ENCODE data around the gene PHLDA3.

PHLDA3 gene

DNA sequence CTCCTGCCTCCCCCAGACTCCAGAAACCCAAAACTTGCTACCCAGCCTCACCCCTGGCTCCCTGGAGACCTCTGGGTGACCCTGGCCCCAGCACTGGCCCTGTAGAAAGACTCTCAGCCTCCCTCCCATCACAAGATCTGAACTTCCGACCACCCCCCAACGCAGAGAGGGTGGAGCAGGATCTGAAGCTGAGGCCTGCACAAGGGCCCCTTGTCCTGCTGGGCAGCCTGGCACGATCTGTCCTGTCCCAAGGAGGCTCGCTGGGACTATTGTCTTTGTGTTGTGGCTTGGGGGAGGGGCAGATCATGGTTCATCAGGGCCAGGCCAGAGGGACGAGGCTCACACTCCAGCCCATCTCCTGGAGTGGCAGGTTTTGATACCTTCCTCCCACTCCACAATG, 20.0 kb downstream of the PHLDA3 start:
- Histone ChIP-seq H3K9me3 (ENCODE audit: control insufficient read depth in 2 of 2, low read length in 2 of 2) (no peaks in the 10 kb centered on the region), H3K4me1 (ENCODE audit: control insufficient read depth, insufficient read depth, low read length) (peaks cover 24% of the 10 kb centered on the region), H3K27ac (ENCODE audit: low read length) (peak overlapping the region; percentile 11), H3K4me3 (ENCODE audit: low read length in 2 of 2) (no peak overlapping the region), H3K36me3 (ENCODE audit: control insufficient read depth in 2 of 2, insufficient read depth in 2 of 2, low read length in 2 of 2) (no peaks in the 10 kb centered on the region), H3K27me3 (ENCODE audit: control insufficient read depth in 1 of 2, insufficient read depth in 2 of 2, low read length in 2 of 2) (no peaks in the 10 kb centered on the region), H3K9ac (ENCODE audit: low read length in 2 of 2) (no peak overlapping the region)

DNA sequence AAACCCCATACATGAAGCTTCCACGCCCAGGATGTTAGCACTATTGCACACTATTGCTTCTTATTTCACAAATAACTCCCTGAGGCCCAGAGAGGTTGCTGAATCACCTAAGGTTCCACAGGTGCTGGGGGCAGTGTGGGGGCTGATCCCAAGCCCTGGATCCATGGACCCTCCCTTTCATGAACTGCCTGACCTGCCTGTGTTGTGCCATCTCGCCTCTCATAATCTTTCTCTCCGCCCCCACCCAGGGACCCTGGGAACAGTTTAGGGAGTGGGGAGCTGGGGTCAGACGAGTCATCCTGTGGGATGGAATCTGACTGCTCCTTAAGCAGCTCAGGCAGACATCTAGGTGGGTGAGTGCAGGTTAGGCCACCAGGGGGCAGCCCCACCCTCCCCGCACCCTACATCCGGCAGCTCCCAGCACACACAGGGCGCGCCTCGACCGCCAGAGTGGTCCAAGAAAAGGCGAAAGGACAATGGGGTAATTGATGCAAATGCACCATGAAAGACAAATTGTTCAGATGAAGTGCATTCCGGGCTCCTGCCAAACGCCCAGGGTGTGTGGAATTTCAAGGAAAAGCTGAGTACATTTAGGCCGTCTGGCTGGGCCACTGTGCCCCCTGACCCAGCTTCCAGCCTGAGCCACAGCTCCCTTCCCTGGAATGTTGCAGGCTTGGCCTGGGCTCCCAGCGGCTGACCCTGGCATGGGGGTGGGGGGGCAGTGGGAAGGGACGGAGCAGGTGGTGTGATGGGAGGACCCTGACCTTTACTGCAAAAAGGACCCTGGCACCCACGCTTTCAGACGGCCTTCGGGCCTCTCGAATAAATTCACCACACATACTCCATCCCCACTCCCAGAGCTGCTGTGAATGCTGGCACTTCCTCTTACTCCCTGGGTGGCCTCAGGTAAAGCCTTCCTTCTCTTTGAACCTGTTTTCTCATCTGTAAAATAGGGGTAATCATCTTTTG, 20.8 kb downstream of the PHLDA3 start:
- peak overlapping the region; percentile 11 for H3K27ac ChIP-seq (ENCODE audit: low read length)
- H3K27me3 ChIP-seq (ENCODE audit: control insufficient read depth in 1 of 2, insufficient read depth in 2 of 2, low read length in 2 of 2), result no peaks in the 10 kb centered on the region
- H3K9ac ChIP-seq (ENCODE audit: low read length in 2 of 2), result no peak overlapping the region
- H3K9me3 ChIP-seq (ENCODE audit: control insufficient read depth in 2 of 2, low read length in 2 of 2), result no peaks in the 10 kb centered on the region
- peaks cover 24% of the 10 kb centered on the region for H3K4me1 ChIP-seq (ENCODE audit: control insufficient read depth, insufficient read depth, low read length)
- H3K4me3 ChIP-seq (ENCODE audit: low read length in 2 of 2), result peak overlapping the region; percentile 33 to 40
- H3K36me3 ChIP-seq (ENCODE audit: control insufficient read depth in 2 of 2, insufficient read depth in 2 of 2, low read length in 2 of 2), result no peaks in the 10 kb centered on the region

DNA sequence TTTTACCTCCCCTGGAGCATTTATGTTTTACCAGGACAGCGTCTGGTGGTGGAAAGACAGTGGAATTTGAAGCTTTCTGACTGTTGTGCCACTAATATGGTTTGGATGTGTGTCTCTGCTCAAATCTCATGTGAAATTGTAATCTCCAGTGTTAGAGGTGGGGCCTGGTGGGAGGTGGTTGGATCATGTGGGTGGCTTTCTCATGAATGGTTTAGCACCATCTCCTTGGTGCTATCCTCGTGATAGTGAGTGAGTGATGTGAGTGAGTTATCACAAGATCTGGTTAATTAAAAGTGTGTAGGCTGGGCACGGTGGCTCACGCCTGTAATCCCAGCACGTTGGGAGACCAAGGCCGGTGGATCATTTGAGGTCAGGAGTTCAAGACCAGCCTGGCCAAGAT, 23.7 kb downstream of the PHLDA3 start:
- Histone ChIP-seq H3K9ac (ENCODE audit: low read length in 2 of 2) (no peak overlapping the region), H3K36me3 (ENCODE audit: control insufficient read depth in 2 of 2, insufficient read depth in 2 of 2, low read length in 2 of 2) (no peaks in the 10 kb centered on the region), H3K4me3 (ENCODE audit: low read length in 2 of 2) (no peak overlapping the region), H3K27ac (ENCODE audit: low read length) (no peak overlapping the region), H3K4me1 (ENCODE audit: control insufficient read depth, insufficient read depth, low read length) (peaks cover 16% of the 10 kb centered on the region), H3K27me3 (ENCODE audit: control insufficient read depth in 1 of 2, insufficient read depth in 2 of 2, low read length in 2 of 2) (no peaks in the 10 kb centered on the region), H3K9me3 (ENCODE audit: control insufficient read depth in 2 of 2, low read length in 2 of 2) (no peaks in the 10 kb centered on the region)

DNA sequence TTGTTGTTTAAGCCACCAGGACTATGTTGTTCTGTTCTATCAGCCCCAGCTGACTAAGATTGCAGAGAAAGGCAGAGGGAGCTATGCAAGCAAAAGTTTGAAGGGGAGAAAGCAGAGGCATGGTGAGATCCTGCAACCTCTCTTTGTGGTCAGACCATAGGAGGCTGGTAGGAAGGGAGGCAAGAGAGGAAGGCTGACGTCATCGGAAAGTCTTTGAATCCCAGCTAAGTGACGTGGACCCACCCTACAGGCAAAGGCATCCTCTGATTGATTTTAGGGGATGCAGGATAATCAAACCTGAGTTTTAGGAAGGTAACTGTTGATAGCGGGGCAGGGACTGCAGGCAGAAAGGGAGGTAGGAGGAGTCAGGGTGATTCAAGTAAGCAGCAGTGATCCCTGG, 24.2 kb downstream of the PHLDA3 start:
- Histone ChIP-seq H3K9me3 (ENCODE audit: control insufficient read depth in 2 of 2, low read length in 2 of 2) (no peaks in the 10 kb centered on the region), H3K36me3 (ENCODE audit: control insufficient read depth in 2 of 2, insufficient read depth in 2 of 2, low read length in 2 of 2) (no peaks in the 10 kb centered on the region), H3K4me3 (ENCODE audit: low read length in 2 of 2) (no peak overlapping the region), H3K9ac (ENCODE audit: low read length in 2 of 2) (no peak overlapping the region), H3K27me3 (ENCODE audit: control insufficient read depth in 1 of 2, insufficient read depth in 2 of 2, low read length in 2 of 2) (no peaks in the 10 kb centered on the region), H3K4me1 (ENCODE audit: control insufficient read depth, insufficient read depth, low read length) (peaks cover 16% of the 10 kb centered on the region), H3K27ac (ENCODE audit: low read length) (no peak overlapping the region)

DNA sequence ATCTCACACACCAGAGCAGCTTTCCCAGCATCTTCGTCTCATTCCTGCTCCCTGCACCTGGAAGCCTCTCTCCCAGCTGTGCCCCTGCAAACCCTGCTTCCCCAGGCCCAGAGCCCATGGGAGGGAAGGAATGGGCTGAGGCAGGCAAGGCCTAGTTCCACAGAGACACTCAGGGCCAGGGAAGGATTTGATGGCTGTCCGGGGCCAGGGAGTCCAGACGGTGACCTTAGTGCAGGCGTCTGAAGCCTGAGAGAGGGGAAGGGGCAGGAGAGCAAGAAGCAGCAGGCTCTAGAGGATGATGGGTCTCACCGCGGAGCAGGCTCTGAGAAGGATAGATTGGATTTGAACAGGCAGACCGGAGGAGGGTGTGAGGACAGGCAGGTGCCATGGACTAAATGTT, 25.2 kb downstream of the PHLDA3 start:
- Histone ChIP-seq H3K9ac (ENCODE audit: low read length in 2 of 2) (no peak overlapping the region), H3K9me3 (ENCODE audit: control insufficient read depth in 2 of 2, low read length in 2 of 2) (no peaks in the 10 kb centered on the region), H3K4me1 (ENCODE audit: control insufficient read depth, insufficient read depth, low read length) (peaks cover 9% of the 10 kb centered on the region), H3K4me3 (ENCODE audit: low read length in 2 of 2) (no peak overlapping the region), H3K27ac (ENCODE audit: low read length) (no peak overlapping the region), H3K36me3 (ENCODE audit: control insufficient read depth in 2 of 2, insufficient read depth in 2 of 2, low read length in 2 of 2) (no peaks in the 10 kb centered on the region), H3K27me3 (ENCODE audit: control insufficient read depth in 1 of 2, insufficient read depth in 2 of 2, low read length in 2 of 2) (no peaks in the 10 kb centered on the region)

DNA sequence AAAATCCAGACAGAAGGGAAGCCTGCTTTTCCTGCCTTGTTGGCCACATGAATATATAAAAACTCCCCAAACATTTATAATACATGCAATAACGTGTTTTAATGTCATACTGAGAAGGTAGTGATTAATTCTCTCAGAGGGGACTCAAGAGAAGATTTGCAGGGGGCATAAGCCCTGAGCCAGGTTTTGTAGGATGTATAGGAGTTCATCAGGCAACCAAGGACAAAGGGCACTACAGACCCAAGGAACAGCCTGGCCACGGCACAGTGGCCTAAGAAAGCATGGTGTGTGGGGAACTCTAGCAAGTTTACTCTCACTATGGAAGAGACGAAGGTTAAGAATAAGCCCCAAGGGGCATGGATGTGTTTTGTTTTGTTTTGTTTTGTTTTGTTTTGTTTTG, 32.0 kb downstream of the PHLDA3 start:
- Histone ChIP-seq H3K9ac (ENCODE audit: low read length in 2 of 2) (no peak overlapping the region), H3K4me3 (ENCODE audit: low read length in 2 of 2) (no peak overlapping the region), H3K4me1 (ENCODE audit: control insufficient read depth, insufficient read depth, low read length) (peaks cover 10% of the 10 kb centered on the region), H3K36me3 (ENCODE audit: control insufficient read depth in 2 of 2, insufficient read depth in 2 of 2, low read length in 2 of 2) (no peaks in the 10 kb centered on the region), H3K27ac (ENCODE audit: low read length) (no peak overlapping the region), H3K27me3 (ENCODE audit: control insufficient read depth in 1 of 2, insufficient read depth in 2 of 2, low read length in 2 of 2) (no peaks in the 10 kb centered on the region), H3K9me3 (ENCODE audit: control insufficient read depth in 2 of 2, low read length in 2 of 2) (no peaks in the 10 kb centered on the region)

DNA sequence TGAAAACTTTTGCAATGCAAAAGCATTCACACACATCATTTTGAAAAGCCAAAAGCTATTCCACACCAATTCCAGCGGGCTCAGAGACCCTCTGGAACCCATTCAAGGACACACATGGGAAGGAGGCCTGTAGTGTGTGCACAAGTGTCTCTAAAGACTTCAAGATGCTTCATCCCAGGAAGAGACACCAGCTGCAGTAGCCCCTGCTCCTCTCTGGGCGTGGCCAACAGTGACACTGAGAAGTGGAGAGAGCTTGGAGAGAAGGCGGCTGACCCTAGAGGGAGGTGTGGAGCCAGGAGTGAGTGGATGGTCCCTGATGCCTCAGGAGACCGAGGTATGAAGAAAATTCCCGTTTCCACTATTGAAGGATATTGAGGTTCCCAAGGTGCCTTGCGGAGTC, 32.6 kb downstream of the PHLDA3 start:
- H3K9ac ChIP-seq (ENCODE audit: low read length in 2 of 2), result no peak overlapping the region
- no peaks in the 10 kb centered on the region for H3K27me3 ChIP-seq (ENCODE audit: control insufficient read depth in 1 of 2, insufficient read depth in 2 of 2, low read length in 2 of 2)
- peaks cover 10% of the 10 kb centered on the region for H3K4me1 ChIP-seq (ENCODE audit: control insufficient read depth, insufficient read depth, low read length)
- H3K9me3 ChIP-seq (ENCODE audit: control insufficient read depth in 2 of 2, low read length in 2 of 2), result no peaks in the 10 kb centered on the region
- no peak overlapping the region for H3K27ac ChIP-seq (ENCODE audit: low read length)
- no peak overlapping the region for H3K4me3 ChIP-seq (ENCODE audit: low read length in 2 of 2)
- H3K36me3 ChIP-seq (ENCODE audit: control insufficient read depth in 2 of 2, insufficient read depth in 2 of 2, low read length in 2 of 2), result no peaks in the 10 kb centered on the region

DNA sequence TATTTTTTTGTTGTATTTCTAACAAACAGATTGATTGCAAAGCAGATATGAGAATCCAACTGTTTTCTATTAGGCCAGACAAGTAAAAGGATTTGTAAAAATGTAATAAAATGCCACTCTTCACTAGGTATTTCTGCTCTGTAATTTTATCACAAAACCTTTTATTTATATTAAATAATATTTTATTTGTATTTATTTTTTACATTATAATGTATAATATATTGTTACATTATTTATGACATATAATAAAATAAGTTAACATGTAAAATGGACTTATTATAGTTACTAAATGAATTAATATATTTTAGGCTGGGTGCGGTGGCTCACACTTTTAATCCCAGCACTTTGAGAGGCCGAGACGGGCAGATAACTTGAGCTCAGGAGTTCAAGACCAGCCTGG, 34.7 kb downstream of the PHLDA3 start:
- Histone ChIP-seq H3K4me1 (ENCODE audit: control insufficient read depth, insufficient read depth, low read length) (peaks cover 10% of the 10 kb centered on the region), H3K4me3 (ENCODE audit: low read length in 2 of 2) (no peak overlapping the region), H3K9ac (ENCODE audit: low read length in 2 of 2) (no peak overlapping the region), H3K36me3 (ENCODE audit: control insufficient read depth in 2 of 2, insufficient read depth in 2 of 2, low read length in 2 of 2) (no peaks in the 10 kb centered on the region), H3K27ac (ENCODE audit: low read length) (no peak overlapping the region), H3K9me3 (ENCODE audit: control insufficient read depth in 2 of 2, low read length in 2 of 2) (no peaks in the 10 kb centered on the region), H3K27me3 (ENCODE audit: control insufficient read depth in 1 of 2, insufficient read depth in 2 of 2, low read length in 2 of 2) (no peaks in the 10 kb centered on the region)

DNA sequence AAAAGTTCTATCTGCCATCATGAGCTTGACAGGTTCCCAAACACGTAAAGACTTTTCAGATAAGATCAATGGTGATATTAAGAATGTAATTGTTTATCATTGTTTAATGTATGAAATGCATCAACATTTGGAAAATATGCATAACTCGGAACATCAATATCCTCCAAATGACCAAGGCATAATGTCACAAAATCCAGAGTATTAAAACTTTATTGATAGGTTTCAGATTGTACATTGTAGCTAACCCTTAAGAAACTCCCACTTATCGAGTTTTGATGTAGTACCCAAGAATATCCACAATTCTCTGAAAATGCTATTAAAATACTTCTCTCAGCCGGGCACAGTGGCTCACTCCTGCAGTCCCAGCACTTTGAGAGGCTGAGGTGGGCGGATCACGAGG, 35.4 kb downstream of the PHLDA3 start:
- no peaks in the 10 kb centered on the region for H3K27me3 ChIP-seq (ENCODE audit: control insufficient read depth in 1 of 2, insufficient read depth in 2 of 2, low read length in 2 of 2)
- no peak overlapping the region for H3K27ac ChIP-seq (ENCODE audit: low read length)
- H3K9ac ChIP-seq (ENCODE audit: low read length in 2 of 2), result no peak overlapping the region
- no peak overlapping the region for H3K4me3 ChIP-seq (ENCODE audit: low read length in 2 of 2)
- peaks cover 10% of the 10 kb centered on the region for H3K4me1 ChIP-seq (ENCODE audit: control insufficient read depth, insufficient read depth, low read length)
- H3K36me3 ChIP-seq (ENCODE audit: control insufficient read depth in 2 of 2, insufficient read depth in 2 of 2, low read length in 2 of 2), result no peaks in the 10 kb centered on the region
- H3K9me3 ChIP-seq (ENCODE audit: control insufficient read depth in 2 of 2, low read length in 2 of 2), result no peaks in the 10 kb centered on the region

DNA sequence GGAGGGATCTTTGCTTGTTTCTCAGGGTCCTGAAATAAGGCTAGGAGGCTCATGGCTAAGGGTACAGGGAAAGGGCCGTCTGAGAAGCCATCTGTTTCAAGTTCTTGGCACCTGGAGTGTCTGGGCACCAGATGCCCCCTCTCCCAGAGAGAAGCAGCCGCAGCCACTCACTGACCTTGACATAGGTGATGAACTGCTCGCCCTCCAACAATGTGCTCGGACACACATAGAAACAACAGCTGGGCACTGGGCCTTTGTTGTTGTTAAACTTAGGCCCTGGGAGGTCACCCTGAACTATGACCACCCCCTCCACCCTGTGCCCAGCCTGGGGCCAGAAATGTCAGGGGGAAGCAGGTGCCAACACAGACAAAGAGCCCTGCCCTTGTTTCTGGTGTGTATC, 38.2 kb downstream of the PHLDA3 start:
- Histone ChIP-seq H3K4me3 (ENCODE audit: low read length in 2 of 2) (no peak overlapping the region), H3K36me3 (ENCODE audit: control insufficient read depth in 2 of 2, insufficient read depth in 2 of 2, low read length in 2 of 2) (no peaks in the 10 kb centered on the region), H3K4me1 (ENCODE audit: control insufficient read depth, insufficient read depth, low read length) (peaks cover 5% of the 10 kb centered on the region), H3K9me3 (ENCODE audit: control insufficient read depth in 2 of 2, low read length in 2 of 2) (no peaks in the 10 kb centered on the region), H3K27me3 (ENCODE audit: control insufficient read depth in 1 of 2, insufficient read depth in 2 of 2, low read length in 2 of 2) (no peaks in the 10 kb centered on the region), H3K9ac (ENCODE audit: low read length in 2 of 2) (no peak overlapping the region), H3K27ac (ENCODE audit: low read length) (no peak overlapping the region)

DNA sequence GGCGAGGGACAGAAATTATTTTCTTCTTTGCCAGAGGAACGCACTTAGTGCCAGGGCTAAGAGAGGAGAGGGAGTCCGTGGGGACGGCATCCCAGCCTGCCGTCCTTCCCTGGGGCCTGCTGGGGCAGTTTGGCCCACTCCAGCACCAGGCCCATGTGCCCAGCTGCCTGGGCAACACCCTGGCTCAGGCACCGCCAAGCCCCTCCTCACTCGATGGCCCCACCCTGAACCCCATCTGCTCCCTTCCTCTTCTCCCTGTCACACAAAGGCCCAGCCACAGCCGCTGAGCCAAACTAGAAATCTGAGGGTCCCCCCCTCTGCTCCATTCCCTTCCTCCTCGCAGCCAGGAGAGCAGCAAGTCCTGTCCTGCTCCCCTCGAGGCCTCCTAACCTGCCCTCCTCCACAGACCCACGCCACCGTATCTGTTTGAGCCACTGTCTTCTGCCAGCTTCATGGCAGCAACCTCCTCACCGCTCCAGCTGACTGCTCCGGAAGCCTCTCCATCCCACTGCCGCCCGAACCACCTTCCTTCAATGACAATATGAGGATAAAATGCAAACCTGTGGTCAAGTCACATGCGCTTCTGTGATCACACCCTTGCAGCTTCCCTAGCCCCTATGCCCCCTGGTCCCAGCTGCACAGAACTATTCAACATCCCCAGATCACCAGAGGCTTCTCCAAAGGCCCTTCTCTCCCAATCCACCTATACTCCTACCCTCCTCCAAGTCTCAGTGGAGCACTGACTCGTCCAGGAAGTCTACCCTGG, 39.1 kb downstream of the PHLDA3 start:
- Histone ChIP-seq H3K9me3 (ENCODE audit: control insufficient read depth in 2 of 2, low read length in 2 of 2) (no peaks in the 10 kb centered on the region), H3K27me3 (ENCODE audit: control insufficient read depth in 1 of 2, insufficient read depth in 2 of 2, low read length in 2 of 2) (no peaks in the 10 kb centered on the region), H3K9ac (ENCODE audit: low read length in 2 of 2) (no peak overlapping the region), H3K4me1 (ENCODE audit: control insufficient read depth, insufficient read depth, low read length) (no peaks in the 10 kb centered on the region), H3K4me3 (ENCODE audit: low read length in 2 of 2) (no peak overlapping the region), H3K27ac (ENCODE audit: low read length) (no peak overlapping the region), H3K36me3 (ENCODE audit: control insufficient read depth in 2 of 2, insufficient read depth in 2 of 2, low read length in 2 of 2) (no peaks in the 10 kb centered on the region)
